CD8-positive, alpha-beta memory T cell (primary cell): ENCODE measurements around the gene MKS1. TPM values are rescaled to one million over a fixed set of nuclear protein-coding genes. Genes with fewer than 3 reads are reported as not detected.
A peak's percentile ranks its signal among the peaks of the same experiment; 100 is the strongest.

Source experiments
- CTCF ChIA-PET: fragments of 350-600 bp; sonication (Branson Sonifier 250); formaldehyde crosslinking; loops from one replicate; lab custom pipeline; 2021; ENCODE audit warnings: antibody characterized with exemption; lab: Charles Lee
- POLR2A ChIA-PET: fragments of 350-600 bp; sonication (Branson Sonifier 250); formaldehyde crosslinking; loops from one replicate; lab custom pipeline; 2021; ENCODE audit warnings: antibody characterized with exemption; lab: Charles Lee
- DNase-seq, 5 donors: peaks; one replicate each; pipeline versions ENCODE4 v3.0.0 to v3.0.0-alpha.2; 2020 to 2022; ENCODE audit warnings: mixed read lengths in 1 of 5
- H3K27ac ChIP-seq: one replicate; pipeline ENCODE4 v1.7.0; 2013; ENCODE audit warnings: low read depth, mild to moderate bottlenecking, low read length, moderate library complexity
- H3K27me3 ChIP-seq: 2 replicates; pipeline ENCODE4 v1.7.0; 2013; ENCODE audit warnings: low read length, mild to moderate bottlenecking; ENCODE audit not compliant: insufficient read depth, poor library complexity, severe bottlenecking
- H3K36me3 ChIP-seq: 2 replicates; pipeline ENCODE4 v1.7.0; 2013; ENCODE audit warnings: mild to moderate bottlenecking, low read length, moderate library complexity; ENCODE audit not compliant: insufficient read depth
- H3K4me1 ChIP-seq: 2 replicates; pipeline ENCODE4 v1.7.0; 2013; ENCODE audit warnings: mild to moderate bottlenecking, low read length, moderate library complexity; ENCODE audit not compliant: insufficient read depth
- H3K4me3 ChIP-seq: 2 replicates; pipeline ENCODE4 v1.7.0; 2013; ENCODE audit warnings: mild to moderate bottlenecking, low read length
- H3K9me3 ChIP-seq: 2 replicates; pipeline ENCODE4 v1.7.0; 2013; ENCODE audit warnings: mild to moderate bottlenecking, low read length
- H3K27ac Mint-ChIP-seq, 8 donors: one replicate each; pipeline ENCODE4 v1.8.0; 2020 to 2021; ENCODE audit warnings: mixed read lengths in 8 of 8, mild to moderate bottlenecking in 6 of 8, inconsistent platforms in 3 of 8, moderate library complexity in 3 of 8
- H3K27me3 Mint-ChIP-seq, 2 donors: one replicate each; pipeline ENCODE4 v1.8.0; 2020 to 2021; ENCODE audit warnings: mixed read lengths in 2 of 2, mild to moderate bottlenecking in 1 of 2, moderate library complexity in 1 of 2
- H3K36me3 Mint-ChIP-seq, 3 donors: one replicate each; pipeline ENCODE4 v1.8.0; 2020 to 2021; ENCODE audit warnings: mixed read lengths in 3 of 3, inconsistent platforms in 1 of 3, mild to moderate bottlenecking in 1 of 3
- H3K4me1 Mint-ChIP-seq, 3 donors: one replicate each; pipeline ENCODE4 v1.8.0; 2020 to 2021; ENCODE audit warnings: mixed read lengths in 3 of 3, inconsistent platforms in 1 of 3, mild to moderate bottlenecking in 1 of 3
- H3K4me3 Mint-ChIP-seq, 7 donors: one replicate each; pipeline ENCODE4 v1.8.0; 2020 to 2021; ENCODE audit warnings: mixed read lengths in 7 of 7, mild to moderate bottlenecking in 6 of 7, moderate library complexity in 4 of 7, inconsistent platforms in 2 of 7
- H3K9me3 Mint-ChIP-seq, 5 donors: one replicate each; pipeline ENCODE4 v1.8.0; 2020 to 2022; ENCODE audit warnings: mixed read lengths in 5 of 5, mild to moderate bottlenecking in 3 of 5, moderate library complexity in 2 of 5, inconsistent platforms in 1 of 5
- polyA plus RNA-seq: library from polyadenylated mRNA; unstranded; fragments of 300-500 nt; fragmentation: Illumina TruSeq; gene quantifications from one replicate; pipeline ENCODE4 v1.2.3, GENCODE V29; 2021
- total RNA-seq, 2 experiments: library from RNA; stranded (reverse); gene quantifications; one replicate each; pipeline ENCODE4 v1.2.3, GENCODE V29; 2021

The MKS1 gene
- total RNA-seq (10 to 100 TPM; 26.2 to 33.9 TPM), polyA plus RNA-seq (10.7 TPM)

GRCh38 chr17:58219007-58219788 is at the start of gene MKS1:
Gene MKS1, minus strand, starts transcription at chr17:58219255. Its CDS starts 25 bp downstream, at chr17:58219230.
- H3K9me3 Mint-ChIP-seq = no peaks in the 10 kb centered on the region
- peaks cover 0 to 24% (median 5%) of the 10 kb centered on the region in 3 donors for H3K36me3 Mint-ChIP-seq
- Histone ChIP-seq H3K36me3 (no peaks in the 10 kb centered on the region), H3K4me1 (peaks cover 15% of the 10 kb centered on the region), H3K27ac (peak within 1 kb of the TSS; percentile 77), H3K9me3 (no peaks in the 10 kb centered on the region), H3K27me3 (no peaks in the 10 kb centered on the region), H3K4me3 (peak within 1 kb of the TSS; percentile 76)
- CTCF ChIA-PET = interaction anchor here (1.0 to 1.8 kb wide), 7 partner anchors 9 to 31 kb away, joined by 4 to 7 read pairs (median 5); partner anchors contain the start of gene LPO
- H3K4me1 Mint-ChIP-seq = peaks cover 18 to 24% (median 18%) of the 10 kb centered on the region in 3 donors
- H3K27ac Mint-ChIP-seq = peak within 1 kb of the TSS; percentile 79 to 99 (median 97)
- H3K4me3 Mint-ChIP-seq = peak within 1 kb of the TSS; percentile 79 to 95 (median 91)
- peaks cover 1 to 8% of the 10 kb centered on the region in 2 donors for H3K27me3 Mint-ChIP-seq
- peak; percentile 93 to 96 (median 94) for DNase-seq
- POLR2A ChIA-PET = interaction anchor here (0.6 to 1.0 kb wide), 3 partner anchors 63 to 369 kb away, joined by 3 read pairs; no protein-coding TSS in a partner anchor

- no peak overlapping the region for H3K4me3 ChIP-seq
- Mint-ChIP-seq H3K27ac (peak overlapping the region in 1 of 8 donors; percentile 23), H3K9me3 (no peaks in the 10 kb centered on the region), H3K4me3 (no peak overlapping the region), H3K36me3 (peaks cover 0 to 3% (median 0%) of the 10 kb centered on the region in 3 donors), H3K4me1 (no peaks in the 10 kb centered on the region), H3K27me3 (peaks cover 26 to 45% of the 10 kb centered on the region in 2 donors)
- H3K9me3 ChIP-seq = no peaks in the 10 kb centered on the region
- DNase-seq = no peak
- H3K36me3 ChIP-seq = no peaks in the 10 kb centered on the region
- no peaks in the 10 kb centered on the region for H3K4me1 ChIP-seq
- peaks cover 10% of the 10 kb centered on the region for H3K27me3 ChIP-seq
- ChIA-PET CTCF (no interaction called here), POLR2A (no interaction called here)
- no peak overlapping the region for H3K27ac ChIP-seq
Measured at GRCh38 chr17:58268326-58268725, 49.3 kb upstream of the MKS1 start.

GRCh38 chr17:58267347-58268324 is 48.6 kb upstream of the MKS1 start:
- ChIA-PET CTCF (no interaction called here), POLR2A (no interaction called here)
- Histone ChIP-seq H3K27me3 (peaks cover 12% of the 10 kb centered on the region), H3K9me3 (no peaks in the 10 kb centered on the region), H3K36me3 (no peaks in the 10 kb centered on the region), H3K4me1 (no peaks in the 10 kb centered on the region), H3K27ac (no peak overlapping the region), H3K4me3 (no peak overlapping the region)
- Mint-ChIP-seq H3K27me3 (peaks cover 30 to 46% of the 10 kb centered on the region in 2 donors), H3K9me3 (no peaks in the 10 kb centered on the region), H3K4me1 (no peaks in the 10 kb centered on the region), H3K36me3 (peaks cover 0 to 3% (median 0%) of the 10 kb centered on the region in 3 donors), H3K4me3 (no peak overlapping the region), H3K27ac (peak overlapping the region in 1 of 8 donors; percentile 23)
- DNase-seq = no peak

- no peaks in the 10 kb centered on the region for H3K36me3 ChIP-seq
- Mint-ChIP-seq H3K36me3 (peaks cover 0 to 3% (median 0%) of the 10 kb centered on the region in 3 donors), H3K27ac (no peak overlapping the region), H3K27me3 (peaks cover 37 to 58% of the 10 kb centered on the region in 2 donors), H3K9me3 (no peaks in the 10 kb centered on the region), H3K4me3 (no peak overlapping the region), H3K4me1 (no peaks in the 10 kb centered on the region)
- H3K4me3 ChIP-seq = no peak overlapping the region
- no peak overlapping the region for H3K27ac ChIP-seq
- no peaks in the 10 kb centered on the region for H3K4me1 ChIP-seq
- no peaks in the 10 kb centered on the region for H3K9me3 ChIP-seq
- ChIA-PET CTCF (interaction anchor here (1.7 kb wide), 1 partner anchor 17 kb away, joined by 7 read pairs; no protein-coding TSS in a partner anchor), POLR2A (no interaction called here)
- no peak for DNase-seq
- peaks cover 13% of the 10 kb centered on the region for H3K27me3 ChIP-seq
Measured at GRCh38 chr17:58265902-58266875, 47.1 kb upstream of the MKS1 start.

GRCh38 chr17:58265271-58265670 is 46.2 kb upstream of the MKS1 start:
- no peaks in the 10 kb centered on the region for H3K9me3 Mint-ChIP-seq
- no peaks in the 10 kb centered on the region for H3K4me1 Mint-ChIP-seq
- peaks cover 0 to 3% (median 0%) of the 10 kb centered on the region in 3 donors for H3K36me3 Mint-ChIP-seq
- no peak overlapping the region for H3K27ac Mint-ChIP-seq
- H3K4me1 ChIP-seq = no peaks in the 10 kb centered on the region
- H3K27me3 ChIP-seq = peaks cover 13% of the 10 kb centered on the region
- no peak overlapping the region for H3K4me3 ChIP-seq
- no peak overlapping the region for H3K4me3 Mint-ChIP-seq
- H3K9me3 ChIP-seq = no peaks in the 10 kb centered on the region
- ChIA-PET POLR2A (no interaction called here), CTCF (interaction anchor here (1.7 kb wide), 1 partner anchor 16 kb away, joined by 7 read pairs; no protein-coding TSS in a partner anchor)
- peaks cover 40 to 65% of the 10 kb centered on the region in 2 donors for H3K27me3 Mint-ChIP-seq
- no peak overlapping the region for H3K27ac ChIP-seq
- H3K36me3 ChIP-seq = no peaks in the 10 kb centered on the region
- no peak for DNase-seq

- Histone ChIP-seq H3K4me1 (no peaks in the 10 kb centered on the region), H3K9me3 (no peaks in the 10 kb centered on the region), H3K4me3 (no peak overlapping the region), H3K27ac (no peak overlapping the region), H3K27me3 (peaks cover 13% of the 10 kb centered on the region), H3K36me3 (no peaks in the 10 kb centered on the region)
- no peaks in the 10 kb centered on the region for H3K9me3 Mint-ChIP-seq
- ChIA-PET POLR2A (no interaction called here), CTCF (interaction anchor here (1.0 kb wide), 1 partner anchor 15 kb away, joined by 5 read pairs; no protein-coding TSS in a partner anchor)
- H3K27ac Mint-ChIP-seq = no peak overlapping the region
- peaks cover 0 to 3% (median 0%) of the 10 kb centered on the region in 3 donors for H3K36me3 Mint-ChIP-seq
- H3K4me1 Mint-ChIP-seq = no peaks in the 10 kb centered on the region
- H3K27me3 Mint-ChIP-seq = peaks cover 46 to 65% of the 10 kb centered on the region in 2 donors
- no peak for DNase-seq
- H3K4me3 Mint-ChIP-seq = no peak overlapping the region
Measured at GRCh38 chr17:58264407-58265103, 45.5 kb upstream of the MKS1 start.
